Chondrocyte (in vitro differentiated cells): ENCODE results near the gene SCGB2A2. TPM values are rescaled to one million over a fixed set of nuclear protein-coding genes. Genes with fewer than 3 reads are reported as not detected.

Source experiments
- DNase-seq: peaks from one replicate; pipeline ENCODE4 v3.0.0; 2021; ENCODE audit warnings: mixed read lengths, low spot score
- H3K27ac Mint-ChIP-seq: one replicate; pipeline ENCODE4 v1.8.0; 2021; ENCODE audit warnings: mild to moderate bottlenecking, moderate library complexity, mixed read lengths; ENCODE audit not compliant: unreplicated experiment
- H3K27me3 Mint-ChIP-seq: 2 replicates; pipeline ENCODE4 v1.8.0; 2021; ENCODE audit warnings: low read depth, mixed read lengths
- H3K36me3 Mint-ChIP-seq: 2 replicates; pipeline ENCODE4 v1.8.0; 2021; ENCODE audit warnings: low read depth, mixed read lengths
- H3K4me1 Mint-ChIP-seq: 2 replicates; pipeline ENCODE4 v1.8.0; 2021; ENCODE audit warnings: low read depth, mild to moderate bottlenecking, mixed read lengths
- H3K4me3 Mint-ChIP-seq: one replicate; pipeline ENCODE4 v1.8.0; 2021; ENCODE audit warnings: mild to moderate bottlenecking, moderate library complexity, mixed read lengths; ENCODE audit not compliant: unreplicated experiment
- H3K9me3 Mint-ChIP-seq: 2 replicates; pipeline ENCODE4 v1.8.0; 2021; ENCODE audit warnings: low read depth, mixed read lengths
- CTCF ChIP-seq: fragments of 200-600 bp; sonication (generic); IDR thresholded peaks from 2 replicates; pipeline ENCODE4 v1.5.0; 2021; ENCODE audit warnings: antibody characterized with exemption, mild to moderate bottlenecking, moderate library complexity
- total RNA-seq: library from RNA; stranded (reverse); gene quantifications from 3 replicates; pipeline ENCODE4 v1.2.1, GENCODE V29; 2021

Gene SCGB2A2
- total RNA-seq, 1 donor from 2014 or later: not detected

GRCh38 chr11:62251698-62252097, 18.3 kb upstream of the SCGB2A2 start:
- peaks cover 16% of the 10 kb centered on the region for H3K27me3 Mint-ChIP-seq
- H3K27ac Mint-ChIP-seq: no peak overlapping the region
- TF ChIP-seq CTCF: no peak
- H3K9me3 Mint-ChIP-seq: peaks cover 41% of the 10 kb centered on the region
- DNase-seq: no peak
- H3K36me3 Mint-ChIP-seq: peaks cover 6% of the 10 kb centered on the region
- H3K4me1 Mint-ChIP-seq: no peaks in the 10 kb centered on the region
- H3K4me3 Mint-ChIP-seq: no peak overlapping the region

GRCh38 chr11:62253999-62254542, 15.9 kb upstream of the SCGB2A2 start:
- no peak for DNase-seq
- H3K4me1 Mint-ChIP-seq: no peaks in the 10 kb centered on the region
- H3K9me3 Mint-ChIP-seq: peaks cover 41% of the 10 kb centered on the region
- TF ChIP-seq CTCF: no peak
- H3K36me3 Mint-ChIP-seq: peaks cover 6% of the 10 kb centered on the region
- peaks cover 29% of the 10 kb centered on the region for H3K27me3 Mint-ChIP-seq
- H3K27ac Mint-ChIP-seq: no peak overlapping the region
- no peak overlapping the region for H3K4me3 Mint-ChIP-seq

GRCh38 chr11:62256281-62256680, 13.7 kb upstream of the SCGB2A2 start:
- H3K9me3 Mint-ChIP-seq: peaks cover 22% of the 10 kb centered on the region
- H3K27me3 Mint-ChIP-seq: peaks cover 33% of the 10 kb centered on the region
- no peak overlapping the region for H3K27ac Mint-ChIP-seq
- DNase-seq: no peak
- no peaks in the 10 kb centered on the region for H3K4me1 Mint-ChIP-seq
- H3K36me3 Mint-ChIP-seq: peaks cover 6% of the 10 kb centered on the region
- no peak for TF ChIP-seq CTCF
- H3K4me3 Mint-ChIP-seq: no peak overlapping the region

- peaks cover 56% of the 10 kb centered on the region for H3K27me3 Mint-ChIP-seq
- no peak overlapping the region for H3K4me3 Mint-ChIP-seq
- no peaks in the 10 kb centered on the region for H3K9me3 Mint-ChIP-seq
- H3K27ac Mint-ChIP-seq: no peak overlapping the region
- DNase-seq: no peak
- H3K36me3 Mint-ChIP-seq: no peaks in the 10 kb centered on the region
- no peaks in the 10 kb centered on the region for H3K4me1 Mint-ChIP-seq
- no peak for TF ChIP-seq CTCF
These were observed 9.6 kb upstream of the SCGB2A2 start for GRCh38 chr11:62260261-62260953.

- no peaks in the 10 kb centered on the region for H3K9me3 Mint-ChIP-seq
- no peak overlapping the region for H3K27ac Mint-ChIP-seq
- no peak for DNase-seq
- H3K4me3 Mint-ChIP-seq: no peak overlapping the region
- H3K4me1 Mint-ChIP-seq: no peaks in the 10 kb centered on the region
- no peaks in the 10 kb centered on the region for H3K36me3 Mint-ChIP-seq
- no peak for TF ChIP-seq CTCF
- H3K27me3 Mint-ChIP-seq: peaks cover 50% of the 10 kb centered on the region
These were observed 6.0 kb upstream of the SCGB2A2 start for GRCh38 chr11:62264004-62264403.
